ENCODE results near the gene PISD.

DNA sequence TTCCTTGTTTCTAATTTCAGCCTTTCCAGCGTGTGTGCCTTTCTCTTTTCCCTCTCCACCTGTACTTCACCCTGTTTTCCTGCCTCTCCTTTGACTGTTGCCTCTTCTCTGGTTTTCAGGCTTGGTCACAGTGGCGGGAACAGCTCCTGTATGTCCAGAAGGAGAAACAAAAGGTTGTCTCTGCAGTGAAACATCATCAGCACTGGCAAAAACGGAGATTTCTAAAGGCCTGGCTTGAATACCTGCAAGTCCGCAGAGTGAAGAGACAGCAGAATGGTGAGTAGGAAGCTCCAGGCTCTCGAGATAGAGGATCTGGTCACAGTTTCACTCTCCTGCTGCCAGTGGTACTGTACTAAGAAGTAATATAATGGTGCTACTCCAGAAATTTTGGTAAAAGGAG, 89.1 kb downstream of the PISD start:
- TF ChIP-seq EP300 (IDR thresholded peaks at IDR 0.05) (no peak), POLR2A (IDR thresholded peaks at IDR 0.05) (no peak)
- TF ChIP-seq, protein P1, sequence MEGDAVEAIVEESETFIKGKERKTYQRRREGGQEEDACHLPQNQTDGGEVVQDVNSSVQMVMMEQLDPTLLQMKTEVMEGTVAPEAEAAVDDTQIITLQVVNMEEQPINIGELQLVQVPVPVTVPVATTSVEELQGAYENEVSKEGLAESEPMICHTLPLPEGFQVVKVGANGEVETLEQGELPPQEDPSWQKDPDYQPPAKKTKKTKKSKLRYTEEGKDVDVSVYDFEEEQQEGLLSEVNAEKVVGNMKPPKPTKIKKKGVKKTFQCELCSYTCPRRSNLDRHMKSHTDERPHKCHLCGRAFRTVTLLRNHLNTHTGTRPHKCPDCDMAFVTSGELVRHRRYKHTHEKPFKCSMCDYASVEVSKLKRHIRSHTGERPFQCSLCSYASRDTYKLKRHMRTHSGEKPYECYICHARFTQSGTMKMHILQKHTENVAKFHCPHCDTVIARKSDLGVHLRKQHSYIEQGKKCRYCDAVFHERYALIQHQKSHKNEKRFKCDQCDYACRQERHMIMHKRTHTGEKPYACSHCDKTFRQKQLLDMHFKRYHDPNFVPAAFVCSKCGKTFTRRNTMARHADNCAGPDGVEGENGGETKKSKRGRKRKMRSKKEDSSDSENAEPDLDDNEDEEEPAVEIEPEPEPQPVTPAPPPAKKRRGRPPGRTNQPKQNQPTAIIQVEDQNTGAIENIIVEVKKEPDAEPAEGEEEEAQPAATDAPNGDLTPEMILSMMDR (IDR thresholded peaks at IDR 0.05): no peak
